Measurements from ENCODE around the gene CCDC122. TPM values are rescaled to one million over a fixed set of nuclear protein-coding genes. Genes with fewer than 3 reads are reported as not detected.

Gene CCDC122
- total RNA-seq, 1 experiment from 2014 or later = 5.8 TPM

GRCh38 chr13:43880926-43881325 is 1.4 kb upstream of the CCDC122 start:
- no peak overlapping the region for H3K4me3 ChIP-seq (replicated peaks in 1 of 2; ENCODE audit: low read depth in 1 of 2, low read length in 2 of 2)
- ChIA-PET RAD21 (ENCODE audit: low non-redundant PET in 1 of 2, low total read pairs in 2 of 2, uncharacterized antibody in 2 of 2, unreplicated experiment in 2 of 2) (no interaction called here), POLR2A (no interaction called here), CTCF (interaction anchor here (3.2 kb wide), 1 partner anchor 14 kb away, joined by 9 read pairs; no protein-coding TSS in a partner anchor)
- H4K20me1 ChIP-seq (ENCODE audit: insufficient read depth) = no peaks in the 10 kb centered on the region
- no peak overlapping the region for H3K4me2 ChIP-seq (ENCODE audit: low read length)
- no peaks in the 10 kb centered on the region for H3K27me3 ChIP-seq (ENCODE audit: insufficient read depth, low read length)
- intact Hi-C loops (cut with micrococcal nuclease) = no loop called here
- H3K36me3 ChIP-seq (ENCODE audit: control insufficient read depth in 1 of 2, insufficient read depth in 2 of 2, low read length in 2 of 2) = no peaks in the 10 kb centered on the region
- no peak overlapping the region for H3K27ac ChIP-seq (ENCODE audit: low read depth, low read length)
- H3K9me2 ChIP-seq (ENCODE audit: insufficient read depth) = no peaks in the 10 kb centered on the region
- BruUV-seq (replicated peaks) = no TSS peak
- H3K9me3 ChIP-seq (ENCODE audit: control insufficient read depth in 1 of 2, insufficient read depth in 1 of 2, low read depth in 1 of 2, low read length in 2 of 2) = no peaks in the 10 kb centered on the region
- no peak overlapping the region for H3K9ac ChIP-seq (ENCODE audit: low read length)
- ATAC-seq (no peak), DNase-seq (ENCODE audit: low read depth, low spot score) (no peak)
- peaks cover 2 to 23% of the 10 kb centered on the region in 2 experiments; a peak in 2 of 4 replicates for H3K4me1 ChIP-seq (ENCODE audit: control insufficient read depth in 1 of 2, insufficient read depth in 2 of 2, low read length in 2 of 2)
- TF ChIP-seq ZNF274 (IDR thresholded peaks at IDR 0.05; ENCODE audit: low read depth, low read length) (no peak), CEBPB (IDR thresholded peaks at IDR 0.05; ENCODE audit: low read depth) (no peak), POLR2AphosphoS5 (IDR thresholded peaks at IDR 0.05; ENCODE audit: low read depth, low read length) (no peak), ZFX (IDR thresholded peaks at IDR 0.05) (no peak), CBX3 (IDR thresholded peaks at IDR 0.05; ENCODE audit: low read depth) (no peak), EGR1 (IDR thresholded peaks at IDR 0.05; ENCODE audit: low read depth) (no peak), FOSL1 (IDR thresholded peaks at IDR 0.05; ENCODE audit: low read depth) (no peak), REST (IDR thresholded peaks at IDR 0.05; ENCODE audit: low read depth) (no peak), EZH2phosphoT487 (IDR thresholded peaks at IDR 0.05; ENCODE audit: borderline replicate concordance) (no peak), JUND (IDR thresholded peaks at IDR 0.05) (no peak), SP1 (IDR thresholded peaks at IDR 0.05; ENCODE audit: low read depth) (no peak), ELF1 (IDR thresholded peaks at IDR 0.05; ENCODE audit: borderline replicate concordance, low read depth) (no peak), POLR2A (IDR thresholded peaks at IDR 0.05; ENCODE audit: borderline replicate concordance, extremely low read depth, insufficient read depth, insufficient read length) (no peak), RAD21 (IDR thresholded peaks at IDR 0.05; ENCODE audit: low read depth) (no peak), TCF7L2 (IDR thresholded peaks at IDR 0.05; ENCODE audit: borderline replicate concordance, extremely low read depth, insufficient read depth, insufficient read length) (no peak)
- TF ChIP-seq, protein P1, sequence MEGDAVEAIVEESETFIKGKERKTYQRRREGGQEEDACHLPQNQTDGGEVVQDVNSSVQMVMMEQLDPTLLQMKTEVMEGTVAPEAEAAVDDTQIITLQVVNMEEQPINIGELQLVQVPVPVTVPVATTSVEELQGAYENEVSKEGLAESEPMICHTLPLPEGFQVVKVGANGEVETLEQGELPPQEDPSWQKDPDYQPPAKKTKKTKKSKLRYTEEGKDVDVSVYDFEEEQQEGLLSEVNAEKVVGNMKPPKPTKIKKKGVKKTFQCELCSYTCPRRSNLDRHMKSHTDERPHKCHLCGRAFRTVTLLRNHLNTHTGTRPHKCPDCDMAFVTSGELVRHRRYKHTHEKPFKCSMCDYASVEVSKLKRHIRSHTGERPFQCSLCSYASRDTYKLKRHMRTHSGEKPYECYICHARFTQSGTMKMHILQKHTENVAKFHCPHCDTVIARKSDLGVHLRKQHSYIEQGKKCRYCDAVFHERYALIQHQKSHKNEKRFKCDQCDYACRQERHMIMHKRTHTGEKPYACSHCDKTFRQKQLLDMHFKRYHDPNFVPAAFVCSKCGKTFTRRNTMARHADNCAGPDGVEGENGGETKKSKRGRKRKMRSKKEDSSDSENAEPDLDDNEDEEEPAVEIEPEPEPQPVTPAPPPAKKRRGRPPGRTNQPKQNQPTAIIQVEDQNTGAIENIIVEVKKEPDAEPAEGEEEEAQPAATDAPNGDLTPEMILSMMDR (IDR thresholded peaks at IDR 0.05 in 2 of 3, conservative IDR thresholded peaks at IDR 0.05 in 1 of 3; ENCODE audit: borderline replicate concordance in 1 of 3, insufficient read depth in 1 of 3, low read depth in 2 of 3, low read length in 2 of 3) = no peak
- TF ChIP-seq, protein P2, sequence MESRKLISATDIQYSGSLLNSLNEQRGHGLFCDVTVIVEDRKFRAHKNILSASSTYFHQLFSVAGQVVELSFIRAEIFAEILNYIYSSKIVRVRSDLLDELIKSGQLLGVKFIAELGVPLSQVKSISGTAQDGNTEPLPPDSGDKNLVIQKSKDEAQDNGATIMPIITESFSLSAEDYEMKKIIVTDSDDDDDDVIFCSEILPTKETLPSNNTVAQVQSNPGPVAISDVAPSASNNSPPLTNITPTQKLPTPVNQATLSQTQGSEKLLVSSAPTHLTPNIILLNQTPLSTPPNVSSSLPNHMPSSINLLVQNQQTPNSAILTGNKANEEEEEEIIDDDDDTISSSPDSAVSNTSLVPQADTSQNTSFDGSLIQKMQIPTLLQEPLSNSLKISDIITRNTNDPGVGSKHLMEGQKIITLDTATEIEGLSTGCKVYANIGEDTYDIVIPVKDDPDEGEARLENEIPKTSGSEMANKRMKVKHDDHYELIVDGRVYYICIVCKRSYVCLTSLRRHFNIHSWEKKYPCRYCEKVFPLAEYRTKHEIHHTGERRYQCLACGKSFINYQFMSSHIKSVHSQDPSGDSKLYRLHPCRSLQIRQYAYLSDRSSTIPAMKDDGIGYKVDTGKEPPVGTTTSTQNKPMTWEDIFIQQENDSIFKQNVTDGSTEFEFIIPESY (IDR thresholded peaks at IDR 0.05; ENCODE audit: extremely low read depth, insufficient replicate concordance, low read length) = no peak
- TF ChIP-seq, protein P3, sequence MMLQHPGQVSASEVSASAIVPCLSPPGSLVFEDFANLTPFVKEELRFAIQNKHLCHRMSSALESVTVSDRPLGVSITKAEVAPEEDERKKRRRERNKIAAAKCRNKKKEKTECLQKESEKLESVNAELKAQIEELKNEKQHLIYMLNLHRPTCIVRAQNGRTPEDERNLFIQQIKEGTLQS (IDR thresholded peaks at IDR 0.05) = no peak
- no peaks in the 10 kb centered on the region for H3K79me2 ChIP-seq (ENCODE audit: insufficient read depth, low read length)
- no peak overlapping the region for H2AFZ ChIP-seq (ENCODE audit: low read depth, low read length, poor library complexity, severe bottlenecking)

All from HCT116 (cell line).